Liver (tissue), 9 donors: Measurements from ENCODE around the gene ZMAT5. TPM values are rescaled to one million over a fixed set of nuclear protein-coding genes. Genes with fewer than 3 reads are reported as not detected.

Source experiments
- DNase-seq: peaks from one replicate; pipeline ENCODE4 v3.0.0-alpha.2; 2017; ENCODE audit warnings: low spot score
- H3K27ac ChIP-seq, 2 donors: one replicate each; pipeline ENCODE4 v1.7.0; 2013; ENCODE audit warnings: inconsistent platforms in 2 of 2, low read length in 2 of 2, control low read depth in 1 of 2, low read depth in 1 of 2, mild to moderate bottlenecking in 1 of 2
- H3K27me3 ChIP-seq, 4 donors: one replicate each; pipeline versions ENCODE4 v1.6.1 to v1.7.0; 2013; ENCODE audit warnings: low read length in 3 of 4, inconsistent platforms in 1 of 4, mild to moderate bottlenecking in 1 of 4, moderate library complexity in 1 of 4; ENCODE audit not compliant: control insufficient read depth in 4 of 4, insufficient read depth in 4 of 4
- H3K36me3 ChIP-seq, 4 donors: one replicate each; pipeline versions ENCODE4 v1.6.1 to v1.7.0; 2013; ENCODE audit warnings: low read length in 3 of 4, mild to moderate bottlenecking in 3 of 4, low read depth in 1 of 4, moderate library complexity in 1 of 4; ENCODE audit not compliant: control insufficient read depth in 4 of 4, insufficient read depth in 3 of 4
- H3K4me1 ChIP-seq, 4 donors: one replicate each; pipeline versions ENCODE4 v1.6.1 to v1.7.0; 2013; ENCODE audit warnings: low read length in 3 of 4, mild to moderate bottlenecking in 3 of 4, moderate library complexity in 1 of 4; ENCODE audit not compliant: control insufficient read depth in 4 of 4, insufficient read depth in 4 of 4
- H3K4me3 ChIP-seq, 3 donors: one replicate each; pipeline versions ENCODE4 v1.6.1 to v1.7.0; 2013; ENCODE audit warnings: low read length in 3 of 3, control low read depth in 1 of 3, low read depth in 1 of 3, mild to moderate bottlenecking in 1 of 3
- H3K9ac ChIP-seq, 2 donors: one replicate each; pipeline ENCODE4 v1.7.0; 2013; ENCODE audit warnings: low read length in 2 of 2, mild to moderate bottlenecking in 2 of 2, moderate library complexity in 2 of 2, control low read depth in 1 of 2, low read depth in 1 of 2
- H3K9me3 ChIP-seq, 4 donors: one replicate each; pipeline versions ENCODE4 v1.6.1 to v1.7.0; 2013; ENCODE audit warnings: low read length in 3 of 4; ENCODE audit not compliant: control insufficient read depth in 4 of 4
- ATF3 ChIP-seq: IDR thresholded peaks from 2 replicates; pipeline ENCODE4 v1.6.1; 2016; ENCODE audit warnings: antibody characterized with exemption
- CTCF ChIP-seq: fragments of 150-350 bp; IDR thresholded peaks from 2 replicates; pipeline ENCODE4 v1.5.1; 2017; ENCODE audit warnings: improper control_type of control experiment, low read depth, low read length; ENCODE audit not compliant: missing input control
- EGR1 ChIP-seq, 2 donors: IDR thresholded peaks; 2 replicates each; pipeline ENCODE4 v1.6.1; 2016 to 2018; ENCODE audit warnings: antibody characterized with exemption in 2 of 2, low read depth in 2 of 2
- FOXA1 ChIP-seq: IDR thresholded peaks from 2 replicates; pipeline ENCODE4 v1.6.1; 2016; ENCODE audit warnings: antibody characterized with exemption
- FOXA2 ChIP-seq: IDR thresholded peaks from 2 replicates; pipeline ENCODE4 v1.6.1; 2016; ENCODE audit warnings: antibody characterized with exemption
- GABPA ChIP-seq, 2 donors: IDR thresholded peaks in 1 of 2; conservative IDR thresholded peaks in 1 of 2; 2 replicates each; pipeline ENCODE4 v1.6.1; 2016; ENCODE audit warnings: antibody characterized with exemption in 2 of 2, mild to moderate bottlenecking in 1 of 2, moderate library complexity in 1 of 2
- HNF4A ChIP-seq, 2 donors: conservative IDR thresholded peaks; 2 replicates each; pipeline ENCODE4 v1.6.1; 2016; ENCODE audit warnings: antibody characterized with exemption in 2 of 2, mild to moderate bottlenecking in 2 of 2
- HNF4G ChIP-seq: IDR thresholded peaks from 2 replicates; pipeline ENCODE4 v1.6.1; 2016; ENCODE audit warnings: antibody characterized with exemption
- JUND ChIP-seq, 2 donors: IDR thresholded peaks; 2 replicates each; pipeline ENCODE4 v1.6.1; 2016; ENCODE audit warnings: antibody characterized with exemption in 2 of 2
- MAX ChIP-seq: IDR thresholded peaks from 2 replicates; pipeline ENCODE4 v1.6.1; 2016; ENCODE audit warnings: antibody characterized with exemption
- NR2F2 ChIP-seq: IDR thresholded peaks from 2 replicates; pipeline ENCODE4 v1.6.1; 2016; ENCODE audit warnings: antibody characterized with exemption
- RAD21 ChIP-seq, 2 donors: IDR thresholded peaks; 2 replicates each; pipeline ENCODE4 v1.6.1; 2016; ENCODE audit warnings: antibody characterized with exemption in 2 of 2, mild to moderate bottlenecking in 2 of 2
- REST ChIP-seq: IDR thresholded peaks from 2 replicates; pipeline ENCODE4 v1.6.1; 2016; ENCODE audit warnings: antibody characterized with exemption, mild to moderate bottlenecking
- RXRA ChIP-seq, 2 donors: IDR thresholded peaks; 2 replicates each; pipeline ENCODE4 v1.6.1; 2017 to 2018; ENCODE audit warnings: antibody characterized with exemption in 2 of 2, mild to moderate bottlenecking in 1 of 2
- SP1 ChIP-seq: IDR thresholded peaks from 2 replicates; pipeline ENCODE4 v1.6.1; 2018; ENCODE audit warnings: antibody characterized with exemption, mild to moderate bottlenecking
- TAF1 ChIP-seq: conservative IDR thresholded peaks from 2 replicates; pipeline ENCODE4 v1.6.1; 2016; ENCODE audit warnings: antibody characterized with exemption, mild to moderate bottlenecking
- YY1 ChIP-seq: IDR thresholded peaks from 2 replicates; pipeline ENCODE4 v1.6.1; 2016; ENCODE audit warnings: antibody characterized with exemption, mild to moderate bottlenecking
- ZBTB33 ChIP-seq: IDR thresholded peaks from 2 replicates; pipeline ENCODE4 v1.6.1; 2016; ENCODE audit warnings: antibody characterized with exemption
- WGBS: extraction: QIAGEN DNeasy Blood & Tissue Kit; methylation state at CpG from one replicate; pipeline ENCODE4 v1.1.7; 2013; 5-methylcytosine and 5-hydroxymethylcytosine counted together
- polyA plus RNA-seq, 2 donors: library from polyadenylated mRNA; stranded (reverse) in 1 of 2; unstranded in 1 of 2; fragments of 200-250 nt in 1 of 2; fragments of >200 nt in 1 of 2; fragmentation: Nextera tagmentation in 1 of 2; extraction: Ambion mirVana in 1 of 2; gene quantifications; one replicate each; pipeline versions ENCODE4 v1.2.1 to v1.2.3, GENCODE V29; 2013 to 2015
- total RNA-seq, 2 donors: library from RNA; depleted of rRNA; stranded (reverse); fragments of >200 nt; gene quantifications; one replicate each; pipeline ENCODE4 v1.2.3, GENCODE V29; 2014
- donor health status: healthy.
- donor health status: healthy.
- donor health status: healthy.
- donor health status: healthy.
- donor health status: healthy.

Gene ZMAT5
- total and polyA plus RNA-seq, 4 donors: 9.2 to 18.8 (median 13.5) TPM

GRCh38 chr22:29784451-29785361 lies 17.9 kb upstream of the ZMAT5 start:
- peak overlapping the region; percentile 50 to 61 for H3K27ac ChIP-seq
- peaks cover 19 to 37% (median 27%) of the 10 kb centered on the region in 4 donors for H3K4me1 ChIP-seq
- H3K4me3 ChIP-seq: no peak overlapping the region
- H3K9ac ChIP-seq: no peak overlapping the region
- peaks cover 3 to 15% (median 8%) of the 10 kb centered on the region in 4 donors for H3K36me3 ChIP-seq
- 32% methylated on average over 9 of the region's 9 CpGs for WGBS
- TF ChIP-seq HNF4A (conservative IDR thresholded peaks at IDR 0.05): peak; percentile 48 to 62
- TF ChIP-seq ATF3: no peak
- no peak for TF ChIP-seq HNF4G
- TF ChIP-seq FOXA1: no peak
- TF ChIP-seq EGR1 (IDR thresholded peaks at IDR 0.05; ENCODE audit: low read depth in 2 of 2): peak in 1 of 2 donors; percentile 16
- peak; percentile 29 to 62 for TF ChIP-seq RAD21 (IDR thresholded peaks at IDR 0.05)
- TF ChIP-seq SP1: peak; percentile 57
- TF ChIP-seq YY1: peak; percentile 29
- TF ChIP-seq MAX: peak; percentile 63
- TF ChIP-seq RXRA (IDR thresholded peaks at IDR 0.05): peak; percentile 68 to 73
- DNase-seq: no peak
- no peaks in the 10 kb centered on the region for H3K27me3 ChIP-seq
- H3K9me3 ChIP-seq: no peaks in the 10 kb centered on the region

- 47% methylated on average over 7 of the region's 7 CpGs for WGBS
- DNase-seq: no peak
These were observed 15.4 kb upstream of the ZMAT5 start for GRCh38 chr22:29782061-29782845.

More at GRCh38 chr22:29782061-29782845, 15.4 kb upstream of the ZMAT5 start:
- Histone ChIP-seq H3K4me1 (peaks cover 15 to 33% (median 26%) of the 10 kb centered on the region in 4 donors), H3K36me3 (no peaks in the 10 kb centered on the region), H3K27me3 (no peaks in the 10 kb centered on the region), H3K4me3 (no peak overlapping the region), H3K27ac (peak overlapping the region; percentile 2 to 48), H3K9me3 (no peaks in the 10 kb centered on the region), H3K9ac (no peak overlapping the region)
- TF ChIP-seq ZBTB33 (no peak), FOXA2 (peak; percentile 21), HNF4G (no peak), GABPA (IDR thresholded peaks at IDR 0.05 in 1 of 2, conservative IDR thresholded peaks at IDR 0.05 in 1 of 2) (no peak), REST (no peak), RXRA (IDR thresholded peaks at IDR 0.05) (peak; percentile 31 to 52), MAX (no peak), FOXA1 (no peak), RAD21 (IDR thresholded peaks at IDR 0.05) (peak; percentile 11 to 51), EGR1 (IDR thresholded peaks at IDR 0.05; ENCODE audit: low read depth in 2 of 2) (no peak), ATF3 (no peak), SP1 (peak; percentile 41), CTCF (no peak), NR2F2 (no peak), JUND (IDR thresholded peaks at IDR 0.05) (peak in 1 of 2 donors; percentile 10), HNF4A (conservative IDR thresholded peaks at IDR 0.05) (peak; percentile 18 to 31), YY1 (no peak), TAF1 (no peak)
